Esophagus muscularis mucosa (tissue), 4 donors: Measurements from ENCODE around the gene ITPR3. TPM values are rescaled to one million over a fixed set of nuclear protein-coding genes. Genes with fewer than 3 reads are reported as not detected.

Source experiments
- DNase-seq: peaks from one replicate; pipeline ENCODE4 v3.0.0-alpha.2; 2017; ENCODE audit errors: extremely low spot score
- H3K27ac ChIP-seq, 4 donors: fragments of 200-600 bp; sonication (generic); replicated peaks in 1 of 4; 1 replicate in 3 of 4; 2 replicates in 1 of 4; pipeline ENCODE4 v1.5.1; 2016 to 2019; ENCODE audit warnings: mild to moderate bottlenecking in 1 of 4
- H3K27me3 ChIP-seq, 4 donors: fragments of 200-600 bp; sonication (generic); one replicate each; pipeline versions ENCODE4 v1.5.1 to v1.6.0; 2016 to 2019
- H3K36me3 ChIP-seq, 4 donors: fragments of 200-600 bp; sonication (generic); one replicate each; pipeline ENCODE4 v1.5.1; 2016 to 2019
- H3K4me1 ChIP-seq, 4 donors: fragments of 200-600 bp; sonication (generic); one replicate each; pipeline ENCODE4 v1.5.1; 2016 to 2019
- H3K4me3 ChIP-seq, 4 donors: fragments of 200-600 bp; sonication (generic); 1 replicate in 2 of 4; 2 replicates in 2 of 4; pipeline ENCODE4 v1.5.1; 2016 to 2019; ENCODE audit warnings: mild to moderate bottlenecking in 4 of 4, moderate library complexity in 1 of 4
- H3K9me3 ChIP-seq, 4 donors: fragments of 200-600 bp; sonication (generic); 1 replicate in 3 of 4; 2 replicates in 1 of 4; pipeline ENCODE4 v1.5.1; 2016 to 2019
- CTCF ChIP-seq, 3 experiments: fragments of 200-600 bp in 2 of 3; fragments of 450-650 bp in 1 of 3; sonication (generic) in 2 of 3; IDR thresholded peaks; one replicate each; pipeline ENCODE4 v1.5.1; 2017 to 2019; ENCODE audit warnings: antibody characterized with exemption in 3 of 3, mild to moderate bottlenecking in 2 of 3, moderate library complexity in 1 of 3
- EP300 ChIP-seq: sonication (generic); formaldehyde crosslinking; IDR thresholded peaks from one replicate; pipeline ENCODE4 v1.6.1; 2017; ENCODE audit warnings: antibody characterized with exemption
- POLR2A ChIP-seq: fragments of 450-650 bp; IDR thresholded peaks from one replicate; pipeline ENCODE4 v1.6.1; 2017; ENCODE audit warnings: antibody characterized with exemption, moderate library complexity, mild to moderate bottlenecking, low read depth
- POLR2AphosphoS5 ChIP-seq, 2 donors: sonication (generic); formaldehyde crosslinking; IDR thresholded peaks; one replicate each; pipeline ENCODE4 v1.6.1; 2017; ENCODE audit warnings: antibody characterized with exemption in 2 of 2
- WGBS: methylation state at CpG from one replicate; pipeline ENCODE4 v1.1.5; 2018; 5-methylcytosine and 5-hydroxymethylcytosine counted together
- intact Hi-C: fragments of 100-400 bp; cut with DNase I; formaldehyde crosslinking; loops from one replicate; pipeline ENCODE4 v1.15.1; 2023
- total RNA-seq, 4 donors: library from RNA; depleted of rRNA; stranded (reverse); fragments of >200 nt; gene quantifications; one replicate each; pipeline versions ENCODE4 v1.1.0 to v1.2.1, GENCODE V29; 2016

ITPR3 gene
- total RNA-seq, 4 donors from 2014 or later, result 12.1 to 24.9 (median 20.5) TPM

DNA sequence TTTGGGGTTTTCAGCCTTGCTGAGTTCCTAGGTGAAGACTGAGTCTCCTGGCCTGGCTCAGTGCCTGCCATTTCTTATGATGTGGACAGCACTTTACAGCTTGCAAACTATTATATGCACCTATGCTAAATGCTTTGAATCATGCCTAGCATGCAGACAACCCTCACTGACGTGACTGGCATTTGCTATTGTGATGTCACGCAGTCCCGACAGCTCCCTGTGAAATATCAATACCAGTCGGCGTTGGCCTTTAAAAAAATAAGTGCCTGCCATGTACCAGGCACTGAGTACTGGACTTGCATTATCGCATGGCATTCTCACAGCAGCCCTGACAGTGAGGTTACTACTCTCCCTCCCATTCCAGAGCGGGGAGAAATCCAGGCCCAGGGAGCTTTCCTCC, 54.8 kb downstream of the ITPR3 start:
- DNase-seq, result no peak
- intact Hi-C loops, result no loop called here
- 90% methylated on average over 7 of the region's 7 CpGs for WGBS
- peaks cover 0 to 11% (median 9%) of the 10 kb centered on the region in 4 donors for H3K4me1 ChIP-seq
- peaks cover 4 to 94% (median 66%) of the 10 kb centered on the region in 4 donors for H3K36me3 ChIP-seq
- no peak overlapping the region for H3K27ac ChIP-seq
- TF ChIP-seq CTCF (IDR thresholded peaks at IDR 0.05) (no peak), EP300 (no peak), POLR2A (no peak), POLR2AphosphoS5 (IDR thresholded peaks at IDR 0.05) (no peak)
- H3K9me3 ChIP-seq, result no peaks in the 10 kb centered on the region
- H3K4me3 ChIP-seq, result no peak overlapping the region
- peaks cover 0 to 43% (median 0%) of the 10 kb centered on the region in 4 donors for H3K27me3 ChIP-seq

- WGBS, result 85% methylated on average over 14 of the region's 15 CpGs
- Histone ChIP-seq H3K9me3 (no peaks in the 10 kb centered on the region), H3K27ac (no peak overlapping the region), H3K4me3 (no peak overlapping the region), H3K27me3 (peaks cover 0 to 41% (median 1%) of the 10 kb centered on the region in 4 donors), H3K4me1 (peaks cover 0 to 11% (median 9%) of the 10 kb centered on the region in 4 donors), H3K36me3 (peaks cover 4 to 94% (median 68%) of the 10 kb centered on the region in 4 donors)
- intact Hi-C loops, result no loop called here
- no peak for TF ChIP-seq EP300
- TF ChIP-seq POLR2A, result no peak
- TF ChIP-seq CTCF (IDR thresholded peaks at IDR 0.05), result no peak
- TF ChIP-seq POLR2AphosphoS5 (IDR thresholded peaks at IDR 0.05), result no peak
- no peak for DNase-seq
These were observed 55.5 kb downstream of the ITPR3 start for GRCh38 chr6:33676416-33677142.

- Histone ChIP-seq H3K27ac (no peak overlapping the region), H3K4me1 (peaks cover 0 to 11% (median 9%) of the 10 kb centered on the region in 4 donors), H3K36me3 (peaks cover 4 to 93% (median 67%) of the 10 kb centered on the region in 4 donors), H3K27me3 (peaks cover 0 to 41% (median 1%) of the 10 kb centered on the region in 4 donors), H3K9me3 (no peaks in the 10 kb centered on the region), H3K4me3 (no peak overlapping the region)
- intact Hi-C loops, result no loop called here
- DNase-seq, result no peak
- no peak for TF ChIP-seq EP300
- TF ChIP-seq POLR2AphosphoS5 (IDR thresholded peaks at IDR 0.05), result no peak
- no peak for TF ChIP-seq POLR2A
- no peak for TF ChIP-seq CTCF (IDR thresholded peaks at IDR 0.05)
- WGBS, result 72% methylated on average over 7 of the region's 8 CpGs
These were observed 56.1 kb downstream of the ITPR3 start for GRCh38 chr6:33677143-33677660.

- DNase-seq, result no peak
- Histone ChIP-seq H3K27ac (no peak overlapping the region), H3K4me3 (no peak overlapping the region), H3K36me3 (peaks cover 4 to 93% (median 72%) of the 10 kb centered on the region in 4 donors), H3K27me3 (peaks cover 0 to 41% (median 1%) of the 10 kb centered on the region in 4 donors), H3K9me3 (no peaks in the 10 kb centered on the region), H3K4me1 (peaks cover 0 to 8% (median 7%) of the 10 kb centered on the region in 4 donors)
- WGBS, result 95% methylated on average over 2 of the region's 2 CpGs
- intact Hi-C loops, result no loop called here
- TF ChIP-seq CTCF (IDR thresholded peaks at IDR 0.05) (no peak), EP300 (no peak), POLR2A (no peak), POLR2AphosphoS5 (IDR thresholded peaks at IDR 0.05) (no peak)
These were observed 56.6 kb downstream of the ITPR3 start for GRCh38 chr6:33677689-33678088.
